Ovary (tissue), 9 donors: Measurements from ENCODE around the gene TCEAL5. TPM values are rescaled to one million over a fixed set of nuclear protein-coding genes. Genes with fewer than 3 reads are reported as not detected.

Experiments used
- DNase-seq, 5 donors: peaks; one replicate each; pipeline ENCODE4 v3.0.0-alpha.2; 2019 to 2020
- H3K27ac ChIP-seq, 2 donors: fragments of 200-600 bp; one replicate each; pipeline versions ENCODE4 v1.5.1 to v1.8.0; 2019 to 2022
- H3K27me3 ChIP-seq: fragments of 200-600 bp; one replicate; pipeline ENCODE4 v1.8.0; 2022
- H3K36me3 ChIP-seq: fragments of 200-600 bp; sonication (generic); one replicate; pipeline ENCODE4 v1.5.1; 2019
- H3K4me1 ChIP-seq: one replicate; pipeline ENCODE4 v1.8.1; 2013; ENCODE audit warnings: mild to moderate bottlenecking, moderate library complexity; ENCODE audit not compliant: insufficient read depth
- H3K4me3 ChIP-seq: fragments of 200-600 bp; sonication (generic); one replicate; pipeline ENCODE4 v1.5.1; 2017
- H3K9me3 ChIP-seq, 2 donors: fragments of 200-600 bp in 1 of 2; sonication (generic) in 1 of 2; one replicate each; pipeline versions ENCODE4 v1.5.1 to v1.8.1; 2013 to 2019; ENCODE audit warnings: mild to moderate bottlenecking in 1 of 2, moderate library complexity in 1 of 2
- EP300 ChIP-seq: sonication (generic); formaldehyde crosslinking; IDR thresholded peaks from one replicate; pipeline ENCODE4 v1.6.1; 2017; ENCODE audit warnings: antibody characterized with exemption
- POLR2A ChIP-seq: fragments of 450-650 bp; IDR thresholded peaks from one replicate; pipeline ENCODE4 v1.6.1; 2017; ENCODE audit warnings: antibody characterized with exemption, mild to moderate bottlenecking, moderate library complexity
- WGBS, 3 donors: extraction: QIAGEN DNeasy Blood & Tissue Kit in 1 of 3; methylation state at CpG; one replicate each; pipeline versions ENCODE4 v1.1.5 to v1.1.7; 2013 to 2017; 5-methylcytosine and 5-hydroxymethylcytosine counted together
- intact Hi-C, 4 donors: fragments of 100-400 bp; cut with DNase I; formaldehyde crosslinking; loops; one replicate each; pipeline versions ENCODE4 v1.11.0 to v1.15.1; 2022 to 2023
- polyA plus RNA-seq, 2 donors: library from polyadenylated mRNA; stranded (reverse); fragments of 200-250 nt in 1 of 2; fragments of 350-450 nt in 1 of 2; fragmentation: Illumina TruSeq in 1 of 2; extraction: RNeasy Lipid Tissue Mini Kit (QIAGEN cat#74804) in 1 of 2; gene quantifications; one replicate each; pipeline ENCODE4 v1.2.3, GENCODE V29; 2013 to 2014
- total RNA-seq, 7 donors: library from RNA; depleted of rRNA in 2 of 7; stranded (reverse); fragments of >200 nt in 2 of 7; fragmentation: NEBNext Ultra II Directional in 3 of 7; extraction: Animal tissue kit (Norgen Biotek cat#: 25700) in 3 of 7; gene quantifications; one replicate each; pipeline versions ENCODE4 v1.1.0 to v1.2.4, GENCODE V29; 2016 to 2023
- TF ChIP-seq, protein P1 (sequence below), 3 donors: fragments of 450-650 bp in 2 of 3; fragments of 200-600 bp in 1 of 3; IDR thresholded peaks; one replicate each; pipeline versions ENCODE4 v1.5.1 to v1.8.0; 2016 to 2022; ENCODE audit warnings: antibody characterized with exemption in 3 of 3, mild to moderate bottlenecking in 1 of 3
- donor health status: DM: no; HTN: no; CAD: no; lungs with moderate emphysema.
- donor health status: DM: no; HTN: no; CAD: no.
- donor health status: Bipolar disorder and iron deficiency.
- donor health status: DM: yes; HTN: yes; CAD: no.
- donor health status: DM: no; HTN: no; CAD: no.
- donor health status: DM: yes; HTN: yes; CAD: no.

TCEAL5 gene
- total and polyA plus RNA-seq, 9 donors, result 0.50 to 4.0 (median 2.4) TPM; not detected in 1

DNA sequence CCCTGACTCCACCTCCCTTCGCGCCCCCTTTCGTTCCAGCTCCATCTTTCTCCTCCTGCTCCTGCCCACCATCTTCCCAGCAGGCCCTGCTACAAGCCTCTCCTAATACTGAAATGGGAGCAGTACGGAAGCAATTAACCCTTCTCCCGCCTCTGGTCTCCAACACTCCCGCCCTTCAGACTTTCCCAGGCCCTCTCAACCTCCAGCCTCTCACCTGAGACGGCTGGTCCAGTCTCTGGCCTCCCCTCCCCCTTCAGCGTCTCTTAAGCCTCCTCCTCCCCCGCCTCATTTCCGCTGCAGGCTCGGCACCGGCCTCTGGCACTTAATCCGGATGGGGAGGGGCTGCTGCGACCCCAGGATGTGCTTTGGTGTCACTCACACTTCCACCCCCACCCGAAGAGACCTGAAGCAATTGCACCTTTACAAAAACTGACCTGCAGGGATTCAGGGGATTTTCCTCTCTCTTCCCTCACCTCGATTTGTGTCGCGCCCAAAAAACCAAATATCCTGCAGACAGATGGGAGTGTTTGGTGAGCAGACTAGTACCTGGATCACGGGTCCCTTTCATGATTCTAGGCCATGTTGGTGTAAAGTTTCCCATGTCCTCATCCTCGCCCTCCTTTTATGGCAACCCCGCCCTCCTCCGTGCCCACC, 22.3 kb downstream of the TCEAL5 start:
- TF ChIP-seq, protein P1, sequence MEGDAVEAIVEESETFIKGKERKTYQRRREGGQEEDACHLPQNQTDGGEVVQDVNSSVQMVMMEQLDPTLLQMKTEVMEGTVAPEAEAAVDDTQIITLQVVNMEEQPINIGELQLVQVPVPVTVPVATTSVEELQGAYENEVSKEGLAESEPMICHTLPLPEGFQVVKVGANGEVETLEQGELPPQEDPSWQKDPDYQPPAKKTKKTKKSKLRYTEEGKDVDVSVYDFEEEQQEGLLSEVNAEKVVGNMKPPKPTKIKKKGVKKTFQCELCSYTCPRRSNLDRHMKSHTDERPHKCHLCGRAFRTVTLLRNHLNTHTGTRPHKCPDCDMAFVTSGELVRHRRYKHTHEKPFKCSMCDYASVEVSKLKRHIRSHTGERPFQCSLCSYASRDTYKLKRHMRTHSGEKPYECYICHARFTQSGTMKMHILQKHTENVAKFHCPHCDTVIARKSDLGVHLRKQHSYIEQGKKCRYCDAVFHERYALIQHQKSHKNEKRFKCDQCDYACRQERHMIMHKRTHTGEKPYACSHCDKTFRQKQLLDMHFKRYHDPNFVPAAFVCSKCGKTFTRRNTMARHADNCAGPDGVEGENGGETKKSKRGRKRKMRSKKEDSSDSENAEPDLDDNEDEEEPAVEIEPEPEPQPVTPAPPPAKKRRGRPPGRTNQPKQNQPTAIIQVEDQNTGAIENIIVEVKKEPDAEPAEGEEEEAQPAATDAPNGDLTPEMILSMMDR (IDR thresholded peaks at IDR 0.05), result no peak
- TF ChIP-seq POLR2A (no peak), EP300 (no peak)
- Histone ChIP-seq H3K4me3 (peak overlapping the region; percentile 47), H3K27me3 (no peaks in the 10 kb centered on the region), H3K4me1 (no peaks in the 10 kb centered on the region), H3K27ac (peak overlapping the region; percentile 82 to 86), H3K9me3 (no peaks in the 10 kb centered on the region), H3K36me3 (no peaks in the 10 kb centered on the region)
- peak; percentile 58 to 68 (median 62) for DNase-seq
- 17 to 18% (median 18%) methylated on average over 22 of the region's 22 CpGs for WGBS, 3 donors
- intact Hi-C loops, result no loop called here

DNA sequence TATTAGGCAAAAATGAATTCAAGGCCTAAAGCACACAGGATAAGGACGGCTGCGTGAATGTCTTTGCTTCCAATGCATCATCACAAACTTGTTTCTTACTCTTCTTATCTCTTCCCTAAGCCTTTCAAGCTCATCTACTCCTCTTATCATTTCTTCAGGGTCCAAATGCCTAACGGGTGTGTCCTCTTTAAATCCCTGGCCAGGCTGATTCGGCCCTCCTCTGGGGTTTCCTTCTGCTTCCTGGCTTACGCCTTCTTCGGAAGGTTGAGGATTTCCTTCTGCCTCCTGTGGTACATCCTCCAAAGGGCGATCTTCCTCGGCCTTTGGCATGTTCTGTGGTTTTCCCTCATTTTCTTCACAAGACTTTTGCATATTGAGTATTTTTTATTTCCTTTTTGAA, 22.9 kb downstream of the TCEAL5 start:
- WGBS, 3 donors, result 37 to 54% (median 45%) methylated on average over 8 of the region's 8 CpGs
- H3K27ac ChIP-seq, result peak overlapping the region; percentile 49 to 82
- no peaks in the 10 kb centered on the region for H3K9me3 ChIP-seq
- H3K4me1 ChIP-seq, result no peaks in the 10 kb centered on the region
- peak overlapping the region; percentile 47 for H3K4me3 ChIP-seq
- no peaks in the 10 kb centered on the region for H3K36me3 ChIP-seq
- no peaks in the 10 kb centered on the region for H3K27me3 ChIP-seq
- intact Hi-C loops, result no loop called here
- TF ChIP-seq, protein P1 (IDR thresholded peaks at IDR 0.05), result no peak
- TF ChIP-seq POLR2A, result no peak
- no peak for TF ChIP-seq EP300
- no peak for DNase-seq

DNA sequence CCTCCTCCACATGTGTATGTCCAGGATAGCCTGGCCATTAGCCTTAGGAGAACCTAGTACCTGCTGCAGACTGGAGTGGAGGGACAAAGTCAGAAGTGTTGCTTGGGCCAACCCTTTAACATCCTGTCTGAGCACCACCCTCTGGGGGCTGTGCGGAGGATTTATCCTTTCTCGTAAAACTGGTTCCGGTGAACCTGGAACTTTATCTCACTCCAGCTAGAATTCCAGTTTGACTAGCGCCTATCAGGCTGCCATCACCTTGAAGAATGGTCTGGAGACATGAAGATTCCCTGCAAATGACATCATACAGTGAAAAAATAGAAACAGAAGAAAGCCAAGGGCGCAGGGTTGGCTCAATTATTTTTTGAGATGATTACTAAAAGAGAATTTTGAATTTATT, 25.6 kb downstream of the TCEAL5 start:
- Histone ChIP-seq H3K9me3 (no peaks in the 10 kb centered on the region), H3K4me1 (no peaks in the 10 kb centered on the region), H3K36me3 (no peaks in the 10 kb centered on the region), H3K4me3 (no peak overlapping the region), H3K27ac (no peak overlapping the region), H3K27me3 (no peaks in the 10 kb centered on the region)
- intact Hi-C loops, result no loop called here
- TF ChIP-seq POLR2A (no peak), EP300 (no peak)
- TF ChIP-seq, protein P1 (IDR thresholded peaks at IDR 0.05), result no peak
- 57 to 67% (median 59%) methylated on average over 5 of the region's 5 CpGs for WGBS, 3 donors
- DNase-seq, result no peak

DNA sequence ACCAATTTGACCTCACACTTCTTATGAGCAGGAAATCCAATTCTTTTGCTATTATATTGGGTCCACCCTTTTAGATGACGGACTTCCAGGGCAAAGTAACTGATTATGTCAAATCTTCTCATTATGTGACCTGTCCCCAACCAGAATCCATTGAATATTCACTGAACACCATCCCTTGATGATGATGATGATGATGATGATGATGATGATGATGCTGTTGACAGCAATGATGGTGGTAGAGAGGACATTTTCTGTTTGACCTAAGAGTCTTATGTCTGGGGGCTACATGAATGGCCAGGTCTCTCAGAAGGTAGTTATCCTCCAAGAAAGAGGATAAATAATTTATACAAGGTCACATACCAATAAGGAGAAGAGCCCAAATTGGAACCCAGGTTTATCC, 26.7 kb downstream of the TCEAL5 start:
- H3K27me3 ChIP-seq, result no peaks in the 10 kb centered on the region
- no peak overlapping the region for H3K4me3 ChIP-seq
- WGBS, 3 donors, result 39 to 65% (median 55%) methylated on average over 1 of the region's 1 CpG
- H3K36me3 ChIP-seq, result no peaks in the 10 kb centered on the region
- no peak overlapping the region for H3K27ac ChIP-seq
- intact Hi-C loops, result no loop called here
- no peak for TF ChIP-seq POLR2A
- no peak for TF ChIP-seq EP300
- TF ChIP-seq, protein P1 (IDR thresholded peaks at IDR 0.05), result no peak
- H3K9me3 ChIP-seq, result no peaks in the 10 kb centered on the region
- no peak for DNase-seq
- H3K4me1 ChIP-seq, result no peaks in the 10 kb centered on the region
